Lower leg skin (tissue), 3 donors: Measurements from ENCODE around the gene SPG21.

Experiments used
- POLR2A ChIP-seq, 2 donors: fragments of 450-650 bp; IDR thresholded peaks; one replicate each; pipeline ENCODE4 v1.6.1; 2016 to 2017; ENCODE audit warnings: antibody characterized with exemption in 2 of 2, mild to moderate bottlenecking in 1 of 2, moderate library complexity in 1 of 2
- TF ChIP-seq, protein P1 (sequence below), 3 donors: fragments of 450-650 bp; IDR thresholded peaks; one replicate each; pipeline ENCODE4 v1.5.1; 2016; ENCODE audit warnings: antibody characterized with exemption in 3 of 3, mild to moderate bottlenecking in 3 of 3, moderate library complexity in 2 of 3

DNA sequence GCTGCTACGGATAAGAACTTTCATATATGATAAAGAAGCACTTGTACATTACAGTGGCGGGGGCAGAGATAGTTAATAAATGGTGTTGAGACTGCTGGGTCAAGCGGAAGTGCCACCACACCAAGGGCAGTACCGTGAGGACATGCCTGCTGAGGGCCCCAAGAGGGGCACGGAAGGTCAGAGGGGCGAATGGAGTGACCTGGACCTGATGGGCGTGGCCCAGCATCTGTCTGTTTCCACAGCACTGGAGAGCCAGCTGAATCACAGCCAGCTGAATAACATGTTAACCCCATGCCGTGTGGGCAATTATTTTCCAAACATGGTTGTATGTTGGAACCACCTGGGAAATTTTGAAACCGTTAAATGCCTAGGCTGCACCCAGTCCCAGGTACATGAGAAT is 40.8 kb downstream of the SPG21 start:
- no peak for TF ChIP-seq POLR2A (IDR thresholded peaks at IDR 0.05)
- TF ChIP-seq, protein P1, sequence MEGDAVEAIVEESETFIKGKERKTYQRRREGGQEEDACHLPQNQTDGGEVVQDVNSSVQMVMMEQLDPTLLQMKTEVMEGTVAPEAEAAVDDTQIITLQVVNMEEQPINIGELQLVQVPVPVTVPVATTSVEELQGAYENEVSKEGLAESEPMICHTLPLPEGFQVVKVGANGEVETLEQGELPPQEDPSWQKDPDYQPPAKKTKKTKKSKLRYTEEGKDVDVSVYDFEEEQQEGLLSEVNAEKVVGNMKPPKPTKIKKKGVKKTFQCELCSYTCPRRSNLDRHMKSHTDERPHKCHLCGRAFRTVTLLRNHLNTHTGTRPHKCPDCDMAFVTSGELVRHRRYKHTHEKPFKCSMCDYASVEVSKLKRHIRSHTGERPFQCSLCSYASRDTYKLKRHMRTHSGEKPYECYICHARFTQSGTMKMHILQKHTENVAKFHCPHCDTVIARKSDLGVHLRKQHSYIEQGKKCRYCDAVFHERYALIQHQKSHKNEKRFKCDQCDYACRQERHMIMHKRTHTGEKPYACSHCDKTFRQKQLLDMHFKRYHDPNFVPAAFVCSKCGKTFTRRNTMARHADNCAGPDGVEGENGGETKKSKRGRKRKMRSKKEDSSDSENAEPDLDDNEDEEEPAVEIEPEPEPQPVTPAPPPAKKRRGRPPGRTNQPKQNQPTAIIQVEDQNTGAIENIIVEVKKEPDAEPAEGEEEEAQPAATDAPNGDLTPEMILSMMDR (IDR thresholded peaks at IDR 0.05) = no peak
